T-helper 1 cell (primary cell): ENCODE measurements around the gene HSBP1L1.
"Not testable (repeated sequence)": the region's sequence is repeated elsewhere in the genome, so short reads cannot be mapped to it uniquely, and the experiment has no call there.

Source experiments
- DNase-seq, 5 donors: peaks; one replicate each; pipeline ENCODE4 v3.0.0-alpha.2; 2012 to 2020

Gene HSBP1L1

DNA sequence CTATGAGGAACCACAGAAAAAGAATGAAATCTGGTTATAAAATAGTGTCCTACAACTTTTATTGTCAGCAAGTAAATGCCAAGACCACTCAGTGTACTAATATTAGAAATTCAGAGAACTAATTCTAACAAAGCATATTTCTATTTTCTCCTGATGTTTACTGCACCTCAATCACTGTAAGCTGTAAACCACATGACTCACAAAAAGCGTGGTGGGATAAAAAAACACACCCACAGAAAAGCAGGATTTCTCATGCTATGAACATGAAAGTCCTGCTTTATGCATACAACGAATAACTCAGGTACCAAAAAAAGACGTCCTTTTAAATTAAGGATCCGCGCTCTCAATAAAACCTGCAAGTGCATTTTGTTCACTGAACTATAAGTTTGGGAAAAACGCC is 23.1 kb downstream of the HSBP1L1 start:
- no peak for DNase-seq

DNA sequence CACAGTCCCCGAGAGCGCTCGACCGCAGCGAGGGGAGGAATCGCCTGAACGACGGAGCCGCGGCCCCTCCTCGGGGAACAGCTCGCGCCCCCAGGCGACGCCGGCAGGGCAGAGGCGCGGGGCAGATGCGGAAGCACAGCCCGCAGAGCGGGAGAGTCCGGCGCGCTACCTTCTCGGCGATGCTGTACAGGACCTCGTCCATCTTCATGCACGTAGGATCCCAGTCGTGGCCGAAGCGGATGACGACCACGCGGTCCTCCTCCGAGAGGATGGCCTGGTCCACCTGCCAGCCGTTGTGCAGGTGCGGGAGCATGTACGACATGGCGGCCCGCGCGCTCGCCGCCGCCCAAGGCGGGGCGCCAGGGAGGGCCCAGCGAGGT is 23.6 kb downstream of the HSBP1L1 start:
- DNase-seq: peak; percentile 28 to 62 (median 58)

DNA sequence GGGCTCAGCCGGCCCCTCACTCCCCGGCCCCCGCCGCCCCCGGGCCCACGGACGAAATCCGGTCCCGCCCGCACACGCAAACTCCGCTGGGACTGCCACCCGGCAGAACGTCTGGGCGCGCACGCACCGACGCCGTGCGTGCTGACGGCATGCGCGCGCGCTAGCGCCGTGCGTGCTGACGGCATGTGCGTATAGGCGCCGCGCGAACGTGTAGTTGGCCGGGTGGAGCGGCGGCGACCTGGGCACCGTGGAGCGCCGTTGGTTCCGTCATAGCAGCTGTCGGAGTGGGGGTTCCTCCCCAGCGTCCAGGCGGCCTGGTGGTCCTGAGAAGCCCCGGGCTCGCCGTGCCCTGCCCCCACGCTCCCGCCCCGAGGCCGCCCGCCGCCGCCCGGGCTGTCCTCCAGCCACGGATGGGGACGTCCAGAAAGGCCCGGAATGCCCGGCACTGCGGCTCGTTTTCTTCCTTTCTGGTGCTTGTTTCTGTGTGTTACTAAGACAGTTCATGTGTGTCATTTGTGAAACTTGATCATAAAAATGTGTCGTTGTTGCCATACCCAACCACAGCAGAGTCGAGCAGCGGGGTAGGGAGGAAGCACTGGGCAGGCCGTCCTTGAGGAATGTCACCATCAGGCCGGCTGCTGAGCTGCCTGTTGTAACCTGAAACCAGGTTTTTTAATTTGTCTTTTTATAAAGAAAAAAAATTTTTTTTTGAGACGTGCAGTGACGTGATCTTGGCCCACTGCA is 24.2 kb downstream of the HSBP1L1 start, which contains the start of gene TXNL4A:
TXNL4A (minus strand) TSS at position 113 of the 744 bp plus-strand sequence. CDS start 171 bp downstream, outside the sequence.
- DNase-seq: peak; percentile 60 to 91 (median 73)

DNA sequence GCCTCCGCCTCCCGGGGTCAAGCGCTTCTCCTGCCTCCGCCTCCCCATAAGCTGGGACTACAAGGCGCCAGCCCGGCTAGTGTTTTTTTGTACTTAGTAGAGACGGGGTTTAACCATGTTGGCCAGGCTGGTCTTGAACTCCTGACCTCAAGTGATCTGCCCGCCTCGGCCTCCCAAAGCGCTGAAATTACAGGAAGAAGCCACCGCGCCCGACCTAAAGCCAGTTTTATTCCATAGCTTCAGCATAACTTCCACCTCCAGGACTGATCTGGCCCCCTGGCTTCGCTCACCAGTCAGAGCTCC is 24.7 kb downstream of the HSBP1L1 start:
- no peak for DNase-seq

DNA sequence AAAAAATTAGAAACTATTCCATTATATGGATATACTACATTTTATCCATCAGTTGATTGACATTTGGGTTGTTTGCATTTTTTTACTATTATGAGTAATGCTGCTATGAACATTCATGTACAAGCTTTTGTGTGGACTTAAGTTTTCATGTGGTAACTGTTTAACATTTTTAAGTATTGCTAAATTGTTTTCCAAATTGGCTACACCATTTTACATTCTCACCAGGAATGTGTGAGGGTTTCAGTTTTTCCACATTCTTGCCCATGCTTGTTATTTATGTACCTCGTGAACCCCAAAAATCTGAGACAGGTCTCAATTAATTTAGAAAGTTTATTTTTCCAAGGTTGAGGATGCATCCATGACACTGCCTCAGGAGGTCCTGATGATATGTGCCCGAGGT is 27.1 kb downstream of the HSBP1L1 start:
- no peak for DNase-seq

DNA sequence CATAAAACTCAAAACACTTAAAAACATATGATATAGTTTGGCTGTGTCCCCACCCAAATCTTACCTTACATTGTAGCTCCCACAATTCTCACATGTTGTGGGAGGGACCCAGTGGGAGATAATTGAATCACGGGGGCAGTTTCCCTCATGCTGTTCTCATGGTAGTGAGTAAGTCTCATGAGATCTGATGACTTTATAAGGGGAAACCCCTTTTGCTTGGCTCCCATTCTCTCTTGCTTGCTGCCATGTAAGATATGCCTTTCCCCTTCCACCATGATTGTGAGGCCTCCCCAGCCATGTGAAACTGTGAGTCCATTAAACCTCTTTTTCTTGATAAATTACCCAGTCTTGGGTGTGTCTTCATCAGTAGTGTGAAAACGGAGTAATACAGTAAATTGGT is 35.3 kb downstream of the HSBP1L1 start:
- not testable (repeated sequence) for DNase-seq

DNA sequence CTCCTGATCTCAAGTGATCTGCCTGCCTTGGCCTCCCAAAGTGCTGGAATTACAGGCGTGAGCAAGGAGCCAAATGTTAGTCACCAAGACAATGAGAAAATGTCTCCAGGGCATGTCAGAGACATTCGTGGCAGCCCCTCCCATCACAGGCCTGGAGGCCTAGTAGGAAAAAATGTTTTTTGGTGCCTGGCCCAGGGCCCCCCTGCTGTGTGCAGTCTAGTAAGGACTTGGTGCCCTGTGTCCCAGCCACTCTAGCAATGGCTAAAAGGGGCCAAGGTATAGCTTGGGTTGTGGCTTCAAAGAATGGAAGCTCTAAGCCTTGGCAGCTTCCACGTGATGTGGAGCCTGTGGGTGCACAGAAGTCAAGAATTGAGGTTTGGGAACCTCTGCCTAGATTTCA is 36.4 kb downstream of the HSBP1L1 start:
- no peak for DNase-seq

DNA sequence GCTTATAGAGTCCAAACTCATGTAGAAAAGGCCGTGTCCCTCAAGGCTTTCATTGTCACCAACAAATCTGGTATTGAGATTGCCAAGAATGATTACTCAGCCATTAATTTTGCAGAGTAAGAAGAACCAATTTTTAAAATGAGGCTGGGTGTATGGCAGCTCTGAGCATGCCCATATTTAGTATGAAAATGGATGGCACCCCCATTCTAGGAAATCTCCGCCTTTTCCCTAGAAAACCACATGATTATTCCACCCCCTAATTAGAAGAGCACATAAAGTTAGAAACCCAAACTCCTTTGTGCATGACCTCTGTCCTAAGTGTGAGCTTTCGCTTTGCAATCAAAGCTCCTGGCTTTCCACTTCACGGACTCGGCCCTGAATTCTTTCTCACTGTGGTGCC is 38.0 kb downstream of the HSBP1L1 start:
- DNase-seq: no peak

DNA sequence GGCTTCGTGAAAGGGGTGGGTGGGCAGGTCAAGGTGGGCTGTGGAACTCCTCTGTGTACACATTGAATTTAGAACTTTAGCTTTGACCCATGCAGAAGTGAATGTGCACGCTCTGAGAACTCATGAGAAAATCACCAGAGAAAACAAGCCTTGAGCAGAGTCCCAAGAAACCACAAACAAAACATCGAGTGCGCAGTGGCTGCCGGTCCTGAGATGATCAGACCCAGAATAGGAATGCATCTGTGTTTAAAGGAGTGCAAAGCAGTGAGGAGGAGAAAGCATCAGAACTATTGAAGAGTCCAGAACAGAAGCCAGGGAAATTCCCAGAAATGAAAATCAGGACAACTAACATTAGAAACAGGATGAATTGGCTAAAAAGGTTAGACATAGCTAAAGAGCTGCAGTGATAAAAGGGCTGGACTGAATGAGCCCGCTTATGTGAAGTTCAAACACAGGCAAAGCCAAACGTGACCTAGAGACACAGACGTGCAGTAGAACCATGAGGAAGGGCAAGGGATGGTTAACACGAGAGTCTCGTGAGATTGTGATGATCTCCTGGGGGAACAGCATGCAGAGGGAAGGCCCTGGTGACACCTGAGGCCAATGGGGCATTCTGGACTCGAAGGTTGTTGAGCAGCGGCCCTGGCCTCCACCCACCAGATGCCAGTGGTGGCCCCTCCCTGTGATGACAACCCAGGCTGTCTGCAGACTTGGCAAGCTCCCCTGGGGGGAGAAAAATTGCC is 40.3 kb downstream of the HSBP1L1 start:
- DNase-seq: no peak

DNA sequence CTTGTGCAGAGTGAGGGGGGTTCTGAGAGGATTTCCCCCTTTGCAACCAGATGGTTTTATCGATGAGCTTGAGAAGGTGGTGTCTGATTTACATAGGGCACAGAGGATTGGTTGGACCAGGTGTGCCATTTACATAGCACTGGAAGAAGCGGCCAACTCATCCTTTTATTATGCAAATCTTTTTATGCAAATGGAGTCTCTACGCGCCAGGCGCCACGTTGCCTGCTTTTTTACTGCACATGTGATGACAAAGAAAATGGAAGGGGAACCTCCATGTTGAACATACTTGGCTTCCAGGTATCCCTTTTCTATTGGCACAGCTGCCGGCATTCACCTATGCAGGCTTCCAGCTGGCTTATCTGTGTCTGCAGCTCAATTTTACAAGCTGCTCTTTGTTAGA is 42.3 kb downstream of the HSBP1L1 start:
- DNase-seq: no peak

DNA sequence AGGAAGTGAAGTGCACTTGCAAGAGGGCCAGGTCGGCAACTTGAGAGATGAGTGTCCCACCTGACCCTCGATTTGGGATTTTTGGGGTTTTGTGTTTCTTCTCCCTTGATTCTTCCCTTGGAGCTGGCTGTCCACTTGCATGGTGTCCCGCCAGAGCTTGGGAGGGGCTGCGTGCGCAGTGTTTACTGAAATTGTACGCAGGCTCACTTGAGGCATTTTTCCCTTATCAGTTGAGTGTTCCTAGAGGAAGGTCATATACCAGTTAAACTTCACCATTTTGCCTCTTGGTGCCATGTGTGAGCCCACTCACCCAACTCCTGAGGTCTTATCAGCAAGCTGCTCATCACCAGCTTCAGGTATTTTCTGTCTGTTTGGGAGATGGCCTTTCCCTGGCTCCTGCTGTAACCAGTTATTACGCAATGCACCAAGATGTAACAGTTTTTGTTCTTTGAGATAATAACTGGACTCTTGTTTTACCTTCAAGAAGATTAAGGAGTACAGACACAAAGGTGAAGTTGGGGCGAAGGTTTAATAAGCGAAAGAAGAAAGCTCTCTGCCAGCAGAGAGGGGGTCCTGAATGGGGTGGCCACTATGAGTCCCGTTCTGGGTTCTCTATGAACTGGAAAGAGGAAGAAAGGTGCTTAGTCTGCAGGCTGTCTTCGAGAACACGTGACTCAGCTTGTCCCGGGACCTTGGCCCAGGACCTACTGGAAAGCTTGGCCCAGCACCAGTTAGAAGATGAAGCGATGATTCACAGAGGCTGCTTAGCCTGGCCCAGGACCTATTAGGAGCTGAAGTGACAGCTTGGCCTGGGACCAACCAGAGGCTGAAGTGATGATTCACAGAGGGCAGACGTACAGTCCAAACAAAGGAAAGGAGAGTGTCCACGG is 45.5 kb downstream of the HSBP1L1 start:
- no peak for DNase-seq

DNA sequence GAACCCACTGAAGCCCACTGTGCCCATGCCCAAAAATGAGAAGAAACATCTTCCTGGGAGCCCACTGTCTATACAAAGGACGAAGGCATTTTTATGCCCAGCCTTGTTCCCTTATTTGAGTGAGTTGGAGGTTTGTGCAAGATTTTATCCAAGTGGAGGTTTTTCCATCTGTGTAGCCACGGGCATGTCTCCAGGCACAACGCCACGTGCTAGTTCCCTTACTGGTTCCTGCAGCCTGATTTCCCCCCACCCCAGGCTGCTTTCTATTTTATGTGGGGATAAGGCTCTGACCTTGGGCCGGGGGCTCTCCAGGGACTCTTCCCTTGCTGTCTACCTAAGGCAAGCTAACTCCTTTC is 46.1 kb downstream of the HSBP1L1 start:
- DNase-seq: no peak

DNA sequence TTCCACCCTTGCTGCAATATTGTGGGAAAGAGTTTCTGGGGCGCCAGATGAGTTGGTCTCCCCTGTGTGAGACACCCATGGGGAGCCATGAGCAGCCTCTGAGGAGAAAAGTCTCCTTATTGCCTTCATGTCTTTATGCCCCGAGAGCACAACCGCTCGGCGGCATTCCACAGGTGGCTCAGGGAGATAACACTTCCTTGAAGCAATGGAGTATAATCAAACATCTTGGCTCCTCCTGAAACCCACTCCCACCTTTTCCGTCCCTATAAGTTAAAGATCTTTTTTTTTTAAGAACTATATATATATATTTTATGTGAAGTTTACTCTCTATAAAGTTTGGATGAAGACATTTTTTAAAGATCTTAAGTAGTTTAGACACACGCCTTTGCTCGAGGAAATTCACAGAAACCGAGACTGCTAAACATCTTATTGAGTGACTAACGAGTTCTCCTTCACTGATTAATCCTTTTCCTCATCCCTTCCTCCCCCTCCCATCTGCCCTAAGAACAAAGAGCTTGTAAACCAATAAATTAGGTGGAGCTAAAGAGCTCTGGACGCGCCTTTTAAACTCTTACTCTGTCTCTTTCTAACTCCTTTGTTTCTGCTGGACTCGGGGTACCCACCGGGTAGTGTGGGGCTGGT is 47.2 kb downstream of the HSBP1L1 start:
- not testable (repeated sequence) for DNase-seq

DNA sequence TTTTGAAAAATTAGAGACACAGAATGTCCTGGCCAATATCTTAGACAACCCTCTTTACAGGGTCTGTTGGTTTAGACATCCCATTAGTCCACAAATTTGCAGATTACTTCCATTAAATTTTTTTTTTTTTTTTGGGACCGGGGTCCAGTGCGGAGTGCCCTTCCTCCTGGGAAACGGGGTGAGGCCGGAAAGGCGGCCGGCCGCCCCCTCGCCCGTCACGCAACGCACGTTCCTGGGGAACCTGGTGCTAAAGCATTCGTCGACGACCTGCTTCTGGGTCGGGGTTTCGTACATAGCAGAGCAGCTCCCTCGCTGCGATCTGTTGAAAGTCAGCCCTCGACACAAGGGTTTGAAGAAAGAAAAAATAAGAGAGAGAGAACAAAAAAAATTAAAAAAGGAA is 48.3 kb downstream of the HSBP1L1 start:
- DNase-seq: no peak
